K562 (cell line): ENCODE measurements around the gene GABARAP. TPM values are rescaled to one million over a fixed set of nuclear protein-coding genes. Genes with fewer than 3 reads are reported as not detected.

Experiments used
- CTCFL ChIP-seq: IDR thresholded peaks from 2 replicates; pipeline ENCODE4 v1.6.1; 2011; ENCODE audit warnings: borderline replicate concordance, low read depth, mild to moderate bottlenecking, moderate library complexity, low read length; ENCODE audit not compliant: insufficient read depth, poor library complexity, severe bottlenecking
- GABPA ChIP-seq: fragments of 200-800 bp; sonication (Bioruptor generic); conservative IDR thresholded peaks from 2 replicates; pipeline ENCODE4 v1.6.1; 2016; ENCODE audit warnings: low read depth, missing genetic modification characterization, missing compliant biosample characterization
- HMG20A ChIP-seq: fragments of 450-650 bp; formaldehyde crosslinking; conservative IDR thresholded peaks from 2 replicates; pipeline ENCODE4 v1.4.0; 2020; ENCODE audit warnings: mild to moderate bottlenecking, mixed read lengths
- MAZ ChIP-seq, 2 experiments: fragments of 450-650 bp in 1 of 2; sonication (generic) in 1 of 2; formaldehyde crosslinking; IDR thresholded peaks in 1 of 2; conservative IDR thresholded peaks in 1 of 2; 2 replicates each; pipeline versions ENCODE4 v1.4.0 to v1.5.0; 2020; ENCODE audit warnings: mild to moderate bottlenecking in 1 of 2, missing genetic modification reagents in 1 of 2
- MEIS2 ChIP-seq: fragments of 450-650 bp; IDR thresholded peaks from 2 replicates; pipeline ENCODE4 v1.6.1; 2014; ENCODE audit warnings: mild to moderate bottlenecking; ENCODE audit not compliant: partially characterized antibody
- NFATC3 ChIP-seq: fragments of 450-650 bp; IDR thresholded peaks from 2 replicates; pipeline ENCODE4 v1.6.1; 2017; ENCODE audit warnings: mild to moderate bottlenecking
- PHF20 ChIP-seq: fragments of 450-650 bp; IDR thresholded peaks from 2 replicates; pipeline ENCODE4 v1.6.1; 2018; ENCODE audit not compliant: partially characterized antibody
- SAFB ChIP-seq: fragments of 200-400 bp; formaldehyde crosslinking; IDR thresholded peaks from 2 replicates; pipeline ENCODE4 v1.6.1; 2017; ENCODE audit warnings: low read depth, low read length, borderline replicate concordance
- SIN3B ChIP-seq: fragments of 450-650 bp; IDR thresholded peaks from 2 replicates; pipeline ENCODE4 v1.6.1; 2017; ENCODE audit warnings: low read depth, mild to moderate bottlenecking, moderate library complexity
- ZBTB40 ChIP-seq, 2 experiments: fragments of 450-650 bp in 1 of 2; sonication (generic) in 1 of 2; formaldehyde crosslinking in 1 of 2; IDR thresholded peaks; 2 replicates each; pipeline versions ENCODE4 v1.7.1 to v1.9.0; 2016 to 2022; ENCODE audit warnings: inconsistent platforms in 1 of 2, mild to moderate bottlenecking in 1 of 2, missing genetic modification reagents in 1 of 2
- ZNF431 ChIP-seq: sonication (generic); formaldehyde crosslinking; IDR thresholded peaks from 2 replicates; pipeline ENCODE4 v1.8.0; 2022; ENCODE audit warnings: mild to moderate bottlenecking, missing genetic modification reagents
- polyA plus RNA-seq, 8 experiments: library from polyadenylated mRNA; depleted of rRNA in 4 of 8; stranded (reverse) in 5 of 8; unstranded in 3 of 8; fragments of >200 nt; fragmentation: Nextera tagmentation in 2 of 8; fragmentation: Illumina TruSeq in 1 of 8; extraction: Ambion mirVana in 2 of 8; extraction: Trizol in 1 of 8; gene quantifications; 2 replicates each; pipeline versions ENCODE4 v1.2.1 to v1.2.3, GENCODE V29; 2011 to 2014; ENCODE audit warnings: inconsistent platforms in 1 of 8, missing spikeins in 1 of 8
- total RNA-seq, 7 experiments: library from RNA; depleted of rRNA in 6 of 7; stranded (reverse); fragments of >200 nt in 6 of 7; fragmentation: Illumina TruSeq in 2 of 7; extraction: Trizol in 2 of 7; gene quantifications; 2 replicates each; pipeline versions ENCODE4 v1.2.1 to v1.2.3, GENCODE V29; 2011 to 2021; ENCODE audit warnings: low replicate concordance in 1 of 7
- TF ChIP-seq, protein P1 (sequence below): fragments of 450-650 bp; formaldehyde crosslinking; conservative IDR thresholded peaks from 2 replicates; pipeline ENCODE4 v1.4.0; 2022; ENCODE audit warnings: mild to moderate bottlenecking, missing genetic modification characterization
- TF ChIP-seq, protein P2 (sequence below): fragments of 200-800 bp; sonication (Bioruptor generic); IDR thresholded peaks from 2 replicates; pipeline ENCODE4 v1.6.1; 2017; ENCODE audit warnings: missing genetic modification characterization, missing compliant biosample characterization

The GABARAP gene
- total and polyA plus RNA-seq, 9 of the 15 experiments (the other 6 are each of a cell fraction or from before 2014, with no cell fraction given): 47.5 to 373 (median 152) TPM

- peak; percentile 52 to 81; a peak in 3 of 4 replicates for TF ChIP-seq MAZ (CRISPR knock-in tag; conservative IDR thresholded peaks at IDR 0.05 in 1 of 2, IDR thresholded peaks at IDR 0.05 in 1 of 2)
- TF ChIP-seq ZBTB40 (IDR thresholded peaks at IDR 0.05): peak; percentile 94
- TF ChIP-seq ZBTB40 (CRISPR knock-in tag; IDR thresholded peaks at IDR 0.05): no peak
- no peak for TF ChIP-seq HMG20A
- TF ChIP-seq, protein P1, sequence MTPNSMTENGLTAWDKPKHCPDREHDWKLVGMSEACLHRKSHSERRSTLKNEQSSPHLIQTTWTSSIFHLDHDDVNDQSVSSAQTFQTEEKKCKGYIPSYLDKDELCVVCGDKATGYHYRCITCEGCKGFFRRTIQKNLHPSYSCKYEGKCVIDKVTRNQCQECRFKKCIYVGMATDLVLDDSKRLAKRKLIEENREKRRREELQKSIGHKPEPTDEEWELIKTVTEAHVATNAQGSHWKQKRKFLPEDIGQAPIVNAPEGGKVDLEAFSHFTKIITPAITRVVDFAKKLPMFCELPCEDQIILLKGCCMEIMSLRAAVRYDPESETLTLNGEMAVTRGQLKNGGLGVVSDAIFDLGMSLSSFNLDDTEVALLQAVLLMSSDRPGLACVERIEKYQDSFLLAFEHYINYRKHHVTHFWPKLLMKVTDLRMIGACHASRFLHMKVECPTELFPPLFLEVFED (CRISPR knock-in tag): no peak
- peak; percentile 99 for TF ChIP-seq SIN3B
- TF ChIP-seq NFATC3: no peak
- TF ChIP-seq ZNF431 (CRISPR knock-in tag): no peak
- peak; percentile 61 for TF ChIP-seq MEIS2
- no peak for TF ChIP-seq CTCFL
- TF ChIP-seq SAFB: no peak
- TF ChIP-seq, protein P2, sequence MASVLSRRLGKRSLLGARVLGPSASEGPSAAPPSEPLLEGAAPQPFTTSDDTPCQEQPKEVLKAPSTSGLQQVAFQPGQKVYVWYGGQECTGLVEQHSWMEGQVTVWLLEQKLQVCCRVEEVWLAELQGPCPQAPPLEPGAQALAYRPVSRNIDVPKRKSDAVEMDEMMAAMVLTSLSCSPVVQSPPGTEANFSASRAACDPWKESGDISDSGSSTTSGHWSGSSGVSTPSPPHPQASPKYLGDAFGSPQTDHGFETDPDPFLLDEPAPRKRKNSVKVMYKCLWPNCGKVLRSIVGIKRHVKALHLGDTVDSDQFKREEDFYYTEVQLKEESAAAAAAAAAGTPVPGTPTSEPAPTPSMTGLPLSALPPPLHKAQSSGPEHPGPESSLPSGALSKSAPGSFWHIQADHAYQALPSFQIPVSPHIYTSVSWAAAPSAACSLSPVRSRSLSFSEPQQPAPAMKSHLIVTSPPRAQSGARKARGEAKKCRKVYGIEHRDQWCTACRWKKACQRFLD: no peak
- peak; percentile 96 for TF ChIP-seq GABPA (tag)
- peak; percentile 47 for TF ChIP-seq PHF20
These were observed 9.5 kb upstream of the GABARAP start, which contains the start of gene CTDNEP1 (continued) for GRCh38 chr17:7251661-7252175.
